Tibial nerve (tissue), 4 donors: Measurements from ENCODE around the gene ECPAS.

Source experiments
- CTCF ChIP-seq, 5 experiments: fragments of 200-600 bp in 3 of 5; fragments of 450-650 bp in 2 of 5; sonication (generic) in 3 of 5; IDR thresholded peaks; one replicate each; pipeline ENCODE4 v1.5.1; 2016 to 2019; ENCODE audit warnings: antibody characterized with exemption in 5 of 5, mild to moderate bottlenecking in 3 of 5, moderate library complexity in 2 of 5
- EP300 ChIP-seq, 2 donors: sonication (generic); formaldehyde crosslinking; IDR thresholded peaks; one replicate each; pipeline ENCODE4 v1.6.1; 2017; ENCODE audit warnings: antibody characterized with exemption in 2 of 2, mild to moderate bottlenecking in 1 of 2
- POLR2A ChIP-seq, 2 donors: fragments of 450-650 bp; IDR thresholded peaks; one replicate each; pipeline ENCODE4 v1.6.1; 2017; ENCODE audit warnings: antibody characterized with exemption in 2 of 2, mild to moderate bottlenecking in 2 of 2, moderate library complexity in 2 of 2

- TF ChIP-seq POLR2A (IDR thresholded peaks at IDR 0.05) (no peak), CTCF (IDR thresholded peaks at IDR 0.05) (no peak), EP300 (IDR thresholded peaks at IDR 0.05) (no peak)
Measured at GRCh38 chr9:111348821-111349271, 135.3 kb downstream of the ECPAS start.
